Measurements from ENCODE around the gene ZBTB9.

Gene ZBTB9

GRCh38 chr6:33458676-33459075 lies 4.3 kb downstream of the ZBTB9 start:
- ChIA-PET CTCF (no interaction called here), POLR2A (no interaction called here)
- TF ChIP-seq CTCF (IDR thresholded peaks at IDR 0.05; ENCODE audit: control extremely low read depth, extremely low read depth, low read depth, missing control alignments), result no peak
- no peak for DNase-seq (ENCODE audit: extremely low spot score)

DNA sequence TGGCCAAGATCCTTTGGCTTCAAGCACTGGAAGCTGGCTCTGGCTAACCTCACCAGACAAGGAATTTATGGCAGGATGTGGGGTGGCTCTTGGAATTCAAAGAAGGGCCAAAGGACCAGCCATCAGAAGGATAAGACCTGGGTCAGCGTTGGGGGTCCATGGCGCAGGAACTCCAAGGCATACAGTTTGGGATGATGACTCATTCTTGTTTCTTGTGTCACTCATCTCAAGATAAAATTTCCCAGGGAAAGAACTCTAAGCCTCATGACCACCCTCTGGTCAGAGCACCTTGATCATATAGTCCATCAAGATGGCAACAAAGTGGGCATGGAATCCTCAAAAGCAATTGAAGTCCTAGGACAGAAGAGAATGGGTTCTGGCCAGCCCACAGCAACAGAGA lies 4.8 kb downstream of the ZBTB9 start:
- CTCF ChIA-PET, result no interaction called here
- no peak for TF ChIP-seq CTCF (IDR thresholded peaks at IDR 0.05; ENCODE audit: control extremely low read depth, extremely low read depth, low read depth, missing control alignments)
- DNase-seq (ENCODE audit: extremely low spot score), result no peak
- POLR2A ChIA-PET, result no interaction called here

DNA sequence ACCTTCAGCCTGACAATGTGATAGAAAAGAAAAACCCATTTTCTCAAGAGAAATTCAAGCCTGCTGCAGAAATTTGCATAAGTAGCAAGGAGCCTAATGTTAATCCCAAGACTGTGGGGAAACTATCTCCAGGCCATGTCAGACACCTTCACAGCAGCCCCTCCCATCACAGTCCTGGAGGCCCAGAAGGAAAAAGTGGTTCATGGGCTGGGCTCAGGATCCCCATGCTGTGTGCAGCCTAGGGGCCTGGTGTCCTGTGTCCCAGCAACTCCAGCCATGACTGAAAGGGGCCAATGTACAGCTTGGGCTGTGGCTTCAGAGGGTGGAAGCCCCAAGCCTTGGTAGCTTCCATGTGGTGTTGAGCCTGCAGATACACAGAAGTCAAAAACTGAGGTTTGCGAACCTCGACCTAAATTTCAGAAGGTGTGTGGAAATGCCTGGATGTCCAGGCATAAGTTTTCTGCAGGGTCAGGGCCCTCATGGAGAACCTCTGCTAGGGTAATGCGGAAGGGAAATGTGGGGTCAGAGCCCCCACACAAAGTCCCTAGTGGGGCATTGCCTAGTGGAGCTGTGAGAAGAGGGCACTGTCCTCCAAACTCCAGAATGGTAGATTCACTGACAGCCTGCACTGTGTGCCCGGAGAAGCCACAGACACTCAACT lies 11.8 kb downstream of the ZBTB9 start:
- POLR2A ChIA-PET, result no interaction called here
- no peak for TF ChIP-seq CTCF (IDR thresholded peaks at IDR 0.05; ENCODE audit: control extremely low read depth, extremely low read depth, low read depth, missing control alignments)
- CTCF ChIA-PET, result interaction anchor here (0.8 kb wide), 1 partner anchor 12 kb away, joined by 4 read pairs; no protein-coding TSS in a partner anchor
- DNase-seq (ENCODE audit: extremely low spot score), result no peak

GRCh38 chr6:33467091-33467490 lies 12.7 kb downstream of the ZBTB9 start:
- POLR2A ChIA-PET, result no interaction called here
- CTCF ChIA-PET, result interaction anchor here (0.8 kb wide), 1 partner anchor 11 kb away, joined by 4 read pairs; no protein-coding TSS in a partner anchor
- no peak for DNase-seq (ENCODE audit: extremely low spot score)
- no peak for TF ChIP-seq CTCF (IDR thresholded peaks at IDR 0.05; ENCODE audit: control extremely low read depth, extremely low read depth, low read depth, missing control alignments)

DNA sequence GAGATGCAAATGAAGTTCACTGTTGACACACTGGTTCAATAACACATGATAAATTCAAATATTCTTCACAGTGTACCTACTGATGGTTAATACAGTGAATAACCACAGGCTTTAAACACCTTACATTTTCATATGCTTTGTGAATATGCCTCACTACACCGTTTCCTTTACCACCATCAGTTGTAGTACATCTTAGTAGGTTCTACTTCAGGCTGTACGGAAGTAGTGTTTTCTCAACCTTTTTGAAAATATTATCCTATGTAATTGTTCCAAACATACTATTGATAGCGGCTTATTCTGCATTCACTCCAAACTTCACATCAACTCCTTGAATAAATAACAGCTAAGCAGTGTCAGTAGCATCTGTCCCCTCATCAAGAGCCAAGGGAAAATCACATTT lies 15.3 kb downstream of the ZBTB9 start:
- POLR2A ChIA-PET, result no interaction called here
- CTCF ChIA-PET, result no interaction called here
- DNase-seq (ENCODE audit: extremely low spot score), result no peak
- no peak for TF ChIP-seq CTCF (IDR thresholded peaks at IDR 0.05; ENCODE audit: control extremely low read depth, extremely low read depth, low read depth, missing control alignments)

- no peak for TF ChIP-seq CTCF (IDR thresholded peaks at IDR 0.05; ENCODE audit: control extremely low read depth, extremely low read depth, low read depth, missing control alignments)
- DNase-seq (ENCODE audit: extremely low spot score), result no peak
- ChIA-PET CTCF (interaction anchor here (0.8 to 1.7 kb wide), 5 partner anchors 11 to 223 kb away, joined by 3 to 4 read pairs (median 3); partner anchors contain the start of gene BAK1), POLR2A (no interaction called here)
Measured at GRCh38 chr6:33477864-33478263, 23.5 kb downstream of the ZBTB9 start.
